Measurements from ENCODE around the gene ANKRD6. TPM values are rescaled to one million over a fixed set of nuclear protein-coding genes. Genes with fewer than 3 reads are reported as not detected.

ANKRD6 gene
- total RNA-seq, 1 donor, result 1.3 TPM

DNA sequence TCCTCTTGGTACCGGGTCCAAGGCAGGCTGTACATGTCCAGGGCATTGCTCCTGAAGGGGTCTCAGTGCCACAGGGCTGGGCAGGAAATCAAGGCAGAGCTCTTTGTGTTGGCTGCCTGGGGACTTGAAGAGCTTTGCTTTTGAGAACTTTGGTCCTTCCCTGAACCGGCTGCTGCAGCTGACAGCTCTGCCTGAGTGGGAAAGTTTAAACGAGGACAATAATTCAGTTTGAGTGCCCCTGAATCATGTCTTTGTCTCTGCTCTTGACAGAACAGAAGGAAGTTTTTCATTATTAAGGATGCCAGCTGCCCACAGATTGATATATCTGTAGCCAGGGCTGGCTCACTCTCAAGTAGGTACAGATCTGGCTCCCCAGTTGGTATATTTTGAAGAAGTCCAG lies 56.1 kb downstream of the ANKRD6 start:
- TF ChIP-seq, protein P1, sequence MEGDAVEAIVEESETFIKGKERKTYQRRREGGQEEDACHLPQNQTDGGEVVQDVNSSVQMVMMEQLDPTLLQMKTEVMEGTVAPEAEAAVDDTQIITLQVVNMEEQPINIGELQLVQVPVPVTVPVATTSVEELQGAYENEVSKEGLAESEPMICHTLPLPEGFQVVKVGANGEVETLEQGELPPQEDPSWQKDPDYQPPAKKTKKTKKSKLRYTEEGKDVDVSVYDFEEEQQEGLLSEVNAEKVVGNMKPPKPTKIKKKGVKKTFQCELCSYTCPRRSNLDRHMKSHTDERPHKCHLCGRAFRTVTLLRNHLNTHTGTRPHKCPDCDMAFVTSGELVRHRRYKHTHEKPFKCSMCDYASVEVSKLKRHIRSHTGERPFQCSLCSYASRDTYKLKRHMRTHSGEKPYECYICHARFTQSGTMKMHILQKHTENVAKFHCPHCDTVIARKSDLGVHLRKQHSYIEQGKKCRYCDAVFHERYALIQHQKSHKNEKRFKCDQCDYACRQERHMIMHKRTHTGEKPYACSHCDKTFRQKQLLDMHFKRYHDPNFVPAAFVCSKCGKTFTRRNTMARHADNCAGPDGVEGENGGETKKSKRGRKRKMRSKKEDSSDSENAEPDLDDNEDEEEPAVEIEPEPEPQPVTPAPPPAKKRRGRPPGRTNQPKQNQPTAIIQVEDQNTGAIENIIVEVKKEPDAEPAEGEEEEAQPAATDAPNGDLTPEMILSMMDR (IDR thresholded peaks at IDR 0.05; ENCODE audit: insufficient read depth, low read depth, low read length), result no peak
- DNase-seq (ENCODE audit: low read depth), result no peak
- H3K4me3 ChIP-seq (ENCODE audit: low read depth, low read length), result no peak overlapping the region

DNA sequence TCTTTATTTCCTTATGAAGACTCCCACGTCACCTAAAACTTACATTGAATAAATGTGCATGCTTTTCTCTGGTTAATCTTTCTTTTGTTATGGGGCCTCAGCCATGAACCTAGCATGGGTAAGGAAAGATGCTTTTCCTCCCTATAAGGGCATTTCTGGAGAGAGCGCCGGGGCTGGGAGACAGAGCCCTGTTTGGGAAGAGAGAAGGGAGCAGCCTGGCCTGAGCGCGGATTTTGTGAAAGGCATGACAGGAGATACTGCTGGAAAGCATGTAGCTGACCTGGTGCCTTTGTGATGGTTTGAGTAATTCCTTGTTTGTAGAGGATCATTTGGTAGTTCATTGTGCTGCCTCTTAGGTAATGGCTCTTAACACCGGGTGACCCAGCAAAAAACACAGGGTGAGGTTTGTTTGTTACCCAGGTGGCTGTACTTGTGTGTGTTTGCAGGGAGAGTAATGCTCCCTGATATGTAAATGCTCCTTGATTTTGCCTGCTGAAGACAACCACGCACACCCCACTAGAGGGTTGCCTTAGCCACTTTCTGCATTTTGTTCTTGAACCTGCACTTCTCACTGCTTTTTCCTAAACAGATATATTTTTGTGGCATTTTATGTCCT lies 59.2 kb downstream of the ANKRD6 start:
- no peak overlapping the region for H3K4me3 ChIP-seq (ENCODE audit: low read depth, low read length)
- no peak for DNase-seq (ENCODE audit: low read depth)
- TF ChIP-seq, protein P1 (IDR thresholded peaks at IDR 0.05; ENCODE audit: insufficient read depth, low read depth, low read length), result no peak

DNA sequence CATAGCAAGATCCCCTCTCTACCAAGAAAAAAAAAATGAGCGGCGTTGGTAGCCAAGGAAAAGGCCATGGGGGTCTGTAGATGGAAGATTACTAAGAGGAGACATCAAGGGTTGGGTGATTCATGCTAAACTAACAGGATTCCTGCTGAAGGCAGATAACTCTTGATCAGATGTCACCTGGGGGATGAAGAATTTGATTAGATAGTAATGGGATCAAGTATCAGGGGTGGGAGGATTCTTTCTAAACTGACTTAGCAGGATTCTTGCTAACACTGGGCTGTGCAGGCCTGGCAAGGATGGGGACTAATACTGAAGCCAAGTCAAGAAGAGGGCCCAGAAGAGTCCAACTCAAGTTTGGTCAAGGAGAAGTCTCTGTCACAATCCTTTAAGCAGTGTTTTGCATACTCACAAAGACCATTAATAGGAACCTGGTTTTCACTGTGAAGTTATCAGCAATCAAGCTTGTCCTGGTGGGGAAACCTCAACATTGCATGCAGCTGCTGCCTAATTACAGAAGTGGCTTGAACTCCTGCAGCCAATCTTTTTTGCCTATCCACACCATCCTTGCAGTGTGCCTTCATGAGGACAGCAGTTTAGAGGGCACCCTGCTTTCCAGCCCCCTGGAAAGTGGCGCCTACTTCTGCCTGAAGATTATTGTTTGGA lies 61.3 kb downstream of the ANKRD6 start:
- no peak overlapping the region for H3K4me3 ChIP-seq (ENCODE audit: low read depth, low read length)
- TF ChIP-seq, protein P1 (IDR thresholded peaks at IDR 0.05; ENCODE audit: insufficient read depth, low read depth, low read length), result peak; percentile 22
- no peak for DNase-seq (ENCODE audit: low read depth)

DNA sequence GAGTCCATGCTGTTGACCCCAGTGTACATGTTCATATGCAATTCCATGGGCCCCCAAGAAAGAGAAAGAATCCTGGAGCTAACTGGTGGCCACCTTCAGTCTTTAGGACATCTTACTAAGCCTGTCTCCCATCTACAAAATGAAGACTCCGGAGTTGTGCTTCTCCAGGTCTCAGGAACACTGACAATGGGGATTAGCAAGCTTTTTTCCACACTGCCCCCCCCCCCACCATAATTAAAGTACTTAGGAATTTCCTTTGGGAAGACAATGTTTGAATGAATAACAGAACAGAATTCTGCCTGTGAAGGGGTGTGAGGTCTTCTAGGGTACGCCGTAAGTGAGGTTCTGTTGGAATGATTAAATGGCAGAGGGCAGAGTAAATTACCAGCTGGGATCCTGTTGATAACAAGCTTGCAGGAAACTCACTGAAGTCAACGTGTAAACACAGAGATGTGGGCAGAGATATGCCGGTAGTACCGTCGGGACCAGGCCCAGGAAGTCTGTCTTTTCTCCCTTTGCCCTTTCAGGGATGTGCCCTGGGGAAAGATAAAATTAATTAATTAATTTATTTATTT lies 63.1 kb downstream of the ANKRD6 start:
- DNase-seq (ENCODE audit: low read depth), result no peak
- no peak overlapping the region for H3K4me3 ChIP-seq (ENCODE audit: low read depth, low read length)
- TF ChIP-seq, protein P1 (IDR thresholded peaks at IDR 0.05; ENCODE audit: insufficient read depth, low read depth, low read length), result no peak

DNA sequence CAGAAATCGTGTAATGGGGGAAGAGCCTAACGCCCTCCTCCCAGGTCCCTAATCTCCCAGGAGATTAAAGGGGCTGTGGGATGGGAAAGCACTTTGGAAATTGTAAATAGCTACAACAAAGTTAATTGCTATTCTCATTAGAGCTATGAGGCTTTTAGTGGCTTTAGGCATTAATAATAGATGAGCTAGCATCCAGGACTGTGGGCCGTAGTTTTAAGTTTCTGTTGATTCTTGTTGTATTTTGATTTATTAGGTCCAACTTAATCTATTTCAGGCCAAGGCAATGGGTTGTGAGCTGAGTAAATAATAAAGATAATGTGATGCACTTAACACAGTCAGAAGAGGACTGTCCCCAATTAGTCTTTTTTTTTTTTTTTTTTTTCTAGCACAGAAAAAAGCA lies 67.7 kb downstream of the ANKRD6 start:
- TF ChIP-seq, protein P1 (IDR thresholded peaks at IDR 0.05; ENCODE audit: insufficient read depth, low read depth, low read length), result no peak
- no peak for DNase-seq (ENCODE audit: low read depth)
- H3K4me3 ChIP-seq (ENCODE audit: low read depth, low read length), result no peak overlapping the region

DNA sequence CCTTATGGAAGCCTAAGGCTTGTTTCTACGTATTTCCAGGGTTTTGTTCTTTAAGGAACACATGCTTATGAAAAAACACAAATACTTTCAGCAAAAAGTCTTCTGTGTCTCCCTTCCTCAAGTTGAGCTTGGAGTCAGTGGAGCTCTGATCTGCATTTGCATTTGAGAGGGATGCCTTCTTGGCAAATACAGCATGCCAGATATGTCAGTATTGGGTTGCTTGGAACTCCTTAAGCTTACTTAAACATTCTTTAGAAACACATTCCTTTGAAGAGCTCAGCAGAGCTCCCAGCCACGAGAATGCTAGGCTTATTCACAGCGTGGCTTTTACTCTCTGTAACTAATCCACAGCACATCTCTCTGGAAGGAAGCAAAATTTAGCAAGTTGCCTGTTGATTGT lies 68.3 kb downstream of the ANKRD6 start:
- no peak for DNase-seq (ENCODE audit: low read depth)
- no peak overlapping the region for H3K4me3 ChIP-seq (ENCODE audit: low read depth, low read length)
- TF ChIP-seq, protein P1 (IDR thresholded peaks at IDR 0.05; ENCODE audit: insufficient read depth, low read depth, low read length), result no peak

All from fibroblast of villous mesenchyme (primary cell).